Measurements from ENCODE around the gene MID1.

MID1 gene

GRCh38 chrX:10582945-10583344, 37.4 kb downstream of the MID1 start:
- no peak overlapping the region for H2AFZ ChIP-seq (ENCODE audit: low read length)
- H3K4me2 ChIP-seq (ENCODE audit: low read depth, low read length, poor library complexity, severe bottlenecking), result no peak overlapping the region
- H3K4me3 ChIP-seq (ENCODE audit: low read length, poor library complexity, severe bottlenecking), result no peak overlapping the region
- H3K27me3 ChIP-seq (ENCODE audit: insufficient read depth, low read length, poor library complexity, severe bottlenecking), result no peaks in the 10 kb centered on the region
- H3K9me3 ChIP-seq (ENCODE audit: insufficient read depth, low read depth, low read length), result no peaks in the 10 kb centered on the region
- H4K20me1 ChIP-seq (ENCODE audit: insufficient read depth, low read length, poor library complexity, severe bottlenecking), result no peaks in the 10 kb centered on the region
- no peaks in the 10 kb centered on the region for H3F3A ChIP-seq (ENCODE audit: low read depth)
- H3K9me2 ChIP-seq (replicated peaks; ENCODE audit: low read depth, low read length), result no peaks in the 10 kb centered on the region
- H3K36me3 ChIP-seq (ENCODE audit: insufficient read depth, low read length), result no peaks in the 10 kb centered on the region
- H3K79me2 ChIP-seq (ENCODE audit: insufficient read depth, low read length), result no peaks in the 10 kb centered on the region
- no peak overlapping the region for H3K9ac ChIP-seq (ENCODE audit: low read depth, low read length, poor library complexity, severe bottlenecking)
- TF ChIP-seq EZH2phosphoT487 (IDR thresholded peaks at IDR 0.05; ENCODE audit: borderline replicate concordance), result no peak
- TF ChIP-seq CTCF (conservative IDR thresholded peaks at IDR 0.05; ENCODE audit: low read length), result no peak
- no peaks in the 10 kb centered on the region for H3K4me1 ChIP-seq (ENCODE audit: insufficient read depth, low read length, poor library complexity, severe bottlenecking)

GRCh38 chrX:10582215-10582733, 38.1 kb downstream of the MID1 start:
- H3K27me3 ChIP-seq (ENCODE audit: insufficient read depth, low read length, poor library complexity, severe bottlenecking), result no peaks in the 10 kb centered on the region
- H4K20me1 ChIP-seq (ENCODE audit: insufficient read depth, low read length, poor library complexity, severe bottlenecking), result no peaks in the 10 kb centered on the region
- H3F3A ChIP-seq (ENCODE audit: low read depth), result no peaks in the 10 kb centered on the region
- H3K79me2 ChIP-seq (ENCODE audit: insufficient read depth, low read length), result no peaks in the 10 kb centered on the region
- no peak overlapping the region for H3K4me3 ChIP-seq (ENCODE audit: low read length, poor library complexity, severe bottlenecking)
- no peaks in the 10 kb centered on the region for H3K36me3 ChIP-seq (ENCODE audit: insufficient read depth, low read length)
- H2AFZ ChIP-seq (ENCODE audit: low read length), result no peak overlapping the region
- H3K4me2 ChIP-seq (ENCODE audit: low read depth, low read length, poor library complexity, severe bottlenecking), result no peak overlapping the region
- no peaks in the 10 kb centered on the region for H3K9me3 ChIP-seq (ENCODE audit: insufficient read depth, low read depth, low read length)
- no peaks in the 10 kb centered on the region for H3K9me2 ChIP-seq (replicated peaks; ENCODE audit: low read depth, low read length)
- no peaks in the 10 kb centered on the region for H3K4me1 ChIP-seq (ENCODE audit: insufficient read depth, low read length, poor library complexity, severe bottlenecking)
- TF ChIP-seq CTCF (conservative IDR thresholded peaks at IDR 0.05; ENCODE audit: low read length) (no peak), EZH2phosphoT487 (IDR thresholded peaks at IDR 0.05; ENCODE audit: borderline replicate concordance) (no peak)
- no peak overlapping the region for H3K9ac ChIP-seq (ENCODE audit: low read depth, low read length, poor library complexity, severe bottlenecking)

GRCh38 chrX:10579112-10580011, 41.0 kb downstream of the MID1 start:
- Histone ChIP-seq H3K9me2 (replicated peaks; ENCODE audit: low read depth, low read length) (no peaks in the 10 kb centered on the region), H3K9ac (ENCODE audit: low read depth, low read length, poor library complexity, severe bottlenecking) (no peak overlapping the region), H3K4me2 (ENCODE audit: low read depth, low read length, poor library complexity, severe bottlenecking) (no peak overlapping the region), H2AFZ (ENCODE audit: low read length) (no peak overlapping the region), H3F3A (ENCODE audit: low read depth) (no peaks in the 10 kb centered on the region), H4K20me1 (ENCODE audit: insufficient read depth, low read length, poor library complexity, severe bottlenecking) (no peaks in the 10 kb centered on the region), H3K4me3 (ENCODE audit: low read length, poor library complexity, severe bottlenecking) (no peak overlapping the region), H3K4me1 (ENCODE audit: insufficient read depth, low read length, poor library complexity, severe bottlenecking) (no peaks in the 10 kb centered on the region), H3K9me3 (ENCODE audit: insufficient read depth, low read depth, low read length) (no peaks in the 10 kb centered on the region), H3K79me2 (ENCODE audit: insufficient read depth, low read length) (no peaks in the 10 kb centered on the region), H3K36me3 (ENCODE audit: insufficient read depth, low read length) (no peaks in the 10 kb centered on the region), H3K27me3 (ENCODE audit: insufficient read depth, low read length, poor library complexity, severe bottlenecking) (no peaks in the 10 kb centered on the region)
- TF ChIP-seq CTCF (conservative IDR thresholded peaks at IDR 0.05; ENCODE audit: low read length) (no peak), EZH2phosphoT487 (IDR thresholded peaks at IDR 0.05; ENCODE audit: borderline replicate concordance) (no peak)
